NCI-H460 (cell line): Measurements from ENCODE around the gene CADM2. TPM values are rescaled to one million over a fixed set of nuclear protein-coding genes. Genes with fewer than 3 reads are reported as not detected.
"Not testable (repeated sequence)": the region's sequence is repeated elsewhere in the genome, so short reads cannot be mapped to it uniquely, and the experiment has no call there.

Experiments used
- DNase-seq: peaks from one replicate; pipeline ENCODE4 v3.0.0-alpha.2; 2016; ENCODE audit warnings: low read depth; ENCODE audit errors: extremely low read depth
- total RNA-seq: library from RNA; depleted of rRNA; stranded (reverse); fragments of >200 nt; shearing (Covaris generic); gene quantifications from 2 replicates; pipeline ENCODE4 v1.2.3, GENCODE V29; 2014

Gene CADM2
- total RNA-seq, 1 experiment from 2014 or later = 25.0 TPM

GRCh38 chr3:85074003-85074402 is 115.2 kb downstream of the CADM2 start:
- no peak for DNase-seq

GRCh38 chr3:85075663-85076062 is 116.9 kb downstream of the CADM2 start:
- DNase-seq = no peak

DNA sequence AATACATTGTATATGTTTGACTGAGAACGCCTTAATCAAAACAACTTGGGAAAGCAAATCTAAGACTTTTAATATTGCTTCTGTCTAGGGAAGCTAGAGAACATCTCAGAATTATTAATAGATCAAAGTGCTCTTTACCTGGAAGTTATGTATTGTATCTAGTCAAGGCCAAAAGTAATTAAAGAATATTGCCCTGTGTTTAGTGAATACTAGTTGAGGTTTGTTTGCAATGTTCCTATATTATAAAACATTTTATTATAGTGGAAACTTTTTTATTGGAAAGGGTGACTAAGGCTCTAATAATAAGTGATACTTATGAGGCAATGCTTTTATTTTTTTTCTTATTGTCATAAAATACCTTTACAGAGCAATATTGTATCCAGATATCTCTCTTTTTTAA is 118.2 kb downstream of the CADM2 start:
- DNase-seq = no peak

DNA sequence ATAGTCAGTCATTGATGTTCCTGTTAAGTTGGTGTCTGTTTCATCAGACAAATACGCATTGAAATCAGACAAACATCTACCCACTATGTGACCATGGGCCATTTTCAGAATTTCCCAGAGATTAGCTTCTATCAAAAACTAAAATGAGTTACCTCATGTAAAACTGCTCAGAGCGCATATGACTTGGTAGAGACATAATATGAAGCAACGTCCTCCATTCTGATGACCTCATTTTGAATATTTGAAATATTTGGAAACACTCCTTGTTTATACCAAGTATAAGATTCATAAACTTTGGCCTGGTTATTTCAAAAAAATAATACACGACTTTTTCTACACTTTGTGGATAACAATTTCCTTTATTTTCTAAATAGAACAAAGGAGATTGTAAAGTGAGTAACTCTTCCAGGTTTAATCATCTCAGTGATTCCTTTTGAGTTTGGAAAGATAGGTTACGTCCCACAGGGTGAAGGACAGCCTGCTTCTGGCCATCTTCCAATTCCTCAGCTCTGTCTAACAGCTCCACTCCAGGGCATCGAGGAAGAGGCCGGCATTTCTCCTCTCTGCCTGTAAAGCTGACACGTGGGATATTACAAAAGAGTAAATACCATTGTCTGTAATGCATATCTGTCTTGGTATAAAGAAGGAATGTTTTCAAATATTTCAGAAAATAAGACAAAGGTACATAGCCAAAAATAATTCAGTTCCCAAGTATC is 122.6 kb downstream of the CADM2 start:
- peak; percentile 87 for DNase-seq

GRCh38 chr3:85090495-85090894 is 131.7 kb downstream of the CADM2 start:
- no peak for DNase-seq

DNA sequence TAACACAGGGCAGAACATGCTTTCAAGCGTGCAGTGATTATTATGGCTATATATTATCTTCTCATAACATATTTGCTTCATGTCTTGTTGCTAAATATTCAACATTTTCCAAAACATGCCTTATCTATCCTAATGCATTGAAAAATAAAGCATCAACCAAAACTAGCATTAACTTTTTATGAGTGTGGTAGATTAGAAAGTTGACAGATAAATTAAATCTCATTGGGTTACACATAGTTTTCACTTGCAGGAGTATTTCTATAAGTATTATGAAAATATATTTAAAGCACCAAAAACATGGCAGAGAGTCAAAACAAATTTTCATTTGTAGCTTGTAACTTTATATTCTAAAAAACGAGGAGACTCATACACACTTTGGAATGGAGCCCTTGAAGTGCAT is 141.5 kb downstream of the CADM2 start:
- DNase-seq = no peak

DNA sequence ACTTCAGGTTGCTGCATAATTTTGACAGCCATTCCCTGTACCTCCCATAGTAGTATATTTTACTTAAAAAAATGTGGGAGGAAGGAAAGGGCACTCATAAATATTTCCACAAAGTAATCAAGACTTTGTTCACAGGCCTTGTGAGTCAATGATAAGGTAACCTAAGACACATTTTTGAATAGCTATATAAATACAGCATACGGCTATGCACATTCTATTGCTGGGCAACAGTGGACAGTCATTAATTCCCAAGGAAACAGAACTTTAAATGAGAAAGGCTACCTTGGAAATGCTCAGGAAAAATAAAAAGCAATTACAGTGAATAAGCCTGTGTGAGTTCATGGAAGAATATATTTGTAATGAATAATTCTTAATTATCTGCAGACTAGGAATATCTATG is 144.0 kb downstream of the CADM2 start:
- DNase-seq = no peak

- no peak for DNase-seq
These were observed 151.6 kb downstream of the CADM2 start for GRCh38 chr3:85110393-85110792.

DNA sequence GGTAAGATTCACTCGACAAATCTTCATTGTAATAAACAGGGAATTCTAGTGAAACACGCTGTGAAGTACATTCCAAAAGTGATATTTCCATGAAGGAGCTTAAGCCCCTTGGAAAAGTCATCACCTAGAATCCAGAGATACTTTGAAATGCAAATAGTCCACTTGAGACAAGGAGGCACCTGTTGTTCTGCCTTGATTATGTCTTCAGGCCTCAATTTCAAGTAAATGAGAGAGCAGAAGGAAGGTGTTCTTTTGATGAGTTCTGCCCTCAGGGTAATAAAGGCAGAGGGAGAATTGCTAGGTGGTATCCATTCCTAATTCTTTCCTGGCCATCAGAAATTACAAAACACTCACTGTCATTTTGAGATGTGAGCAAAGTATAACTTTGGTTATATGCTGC is 162.1 kb downstream of the CADM2 start:
- DNase-seq = no peak

GRCh38 chr3:85132864-85133263 is 174.1 kb downstream of the CADM2 start:
- not testable (repeated sequence) for DNase-seq

DNA sequence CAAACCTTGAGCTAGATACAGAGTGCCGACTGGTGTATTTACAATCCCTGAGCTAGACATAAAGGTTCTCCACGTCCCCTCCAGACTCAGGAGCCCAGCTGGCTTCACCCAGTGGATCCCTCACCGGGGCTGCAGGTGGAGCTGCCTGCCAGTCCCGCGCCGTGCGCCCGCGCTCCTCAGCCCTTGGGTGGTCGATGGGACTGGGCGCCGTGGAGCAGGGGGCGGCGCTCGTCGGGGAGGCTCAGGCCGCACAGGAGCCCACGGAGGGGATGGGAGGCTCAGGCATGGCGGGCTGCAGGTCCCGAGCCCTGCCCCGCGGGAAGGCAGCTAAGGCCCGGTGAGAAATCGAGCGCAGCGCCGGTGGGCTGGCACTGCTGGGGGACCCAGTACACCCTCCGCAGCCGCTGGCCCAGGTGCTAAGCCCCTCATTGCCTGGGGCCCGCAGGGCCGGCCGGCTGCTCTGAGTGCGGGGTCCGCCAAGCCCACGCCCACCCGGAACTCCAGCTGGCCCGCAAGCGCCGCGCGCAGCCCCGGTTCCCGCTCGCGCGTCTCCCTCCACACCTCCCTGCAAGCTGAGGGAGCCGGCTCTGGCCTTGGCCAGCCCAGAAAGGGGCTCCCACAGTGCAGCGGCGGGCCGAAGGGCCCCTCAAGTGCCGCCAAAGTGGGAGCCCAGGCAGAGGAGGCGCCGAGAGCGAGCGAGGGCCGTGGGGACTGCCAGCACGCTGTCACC is 175.1 kb downstream of the CADM2 start:
- not testable (repeated sequence) for DNase-seq

GRCh38 chr3:85142626-85143025 is 183.8 kb downstream of the CADM2 start:
- DNase-seq = no peak

- no peak for DNase-seq
These were observed 189.2 kb downstream of the CADM2 start for GRCh38 chr3:85148036-85148435.

GRCh38 chr3:85151555-85151954 is 192.8 kb downstream of the CADM2 start:
- DNase-seq = no peak

- DNase-seq = not testable (repeated sequence)
These were observed 194.5 kb downstream of the CADM2 start for GRCh38 chr3:85153279-85153678.

- no peak for DNase-seq
These were observed 200.6 kb downstream of the CADM2 start for GRCh38 chr3:85159376-85159775.

- DNase-seq = no peak
These were observed 202.8 kb downstream of the CADM2 start for GRCh38 chr3:85161544-85161943.

- DNase-seq = no peak
These were observed 204.1 kb downstream of the CADM2 start for GRCh38 chr3:85162905-85163304.

- no peak for DNase-seq
These were observed 205.6 kb downstream of the CADM2 start for GRCh38 chr3:85164436-85164835.

DNA sequence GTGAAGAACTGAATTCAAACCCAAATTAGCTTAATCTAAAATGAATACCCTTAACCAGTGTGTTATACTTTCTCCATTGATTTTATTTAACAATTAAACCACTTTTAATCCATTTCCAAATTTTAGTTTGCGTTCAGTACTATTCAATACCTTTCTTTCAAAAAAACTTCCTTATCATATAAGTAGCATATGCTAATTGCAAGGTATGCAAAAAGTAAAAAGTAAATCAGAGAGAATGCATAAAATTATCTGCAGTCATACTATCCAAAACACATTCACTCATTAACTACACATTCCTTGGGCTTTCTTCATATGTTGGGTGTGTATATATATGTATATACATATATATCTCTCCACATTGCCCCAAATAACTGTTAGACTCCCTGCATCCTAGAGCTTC is 208.8 kb downstream of the CADM2 start:
- no peak for DNase-seq

DNA sequence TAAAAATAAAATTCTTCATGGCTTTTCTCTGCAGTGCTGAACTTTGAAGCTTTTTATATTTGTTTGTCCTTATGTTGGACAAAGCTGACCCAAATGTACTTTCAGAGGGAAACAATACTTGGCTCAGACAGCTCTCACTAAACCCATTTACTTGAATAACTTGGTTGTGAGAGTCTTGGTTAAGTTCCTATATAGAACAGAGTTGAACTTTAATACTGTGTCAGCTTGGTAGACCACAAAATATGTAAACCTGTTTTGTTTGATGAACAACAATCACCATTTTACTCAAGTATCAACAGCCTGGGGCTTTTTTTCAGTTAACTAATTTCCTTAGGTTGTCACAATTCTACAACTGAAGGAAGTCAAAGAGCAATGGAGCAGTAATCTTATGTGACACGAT is 211.9 kb downstream of the CADM2 start:
- DNase-seq = no peak

GRCh38 chr3:85171976-85172375 is 213.2 kb downstream of the CADM2 start:
- no peak for DNase-seq
